UCSD-AML1 (cell line): Measurements from ENCODE around the gene PRR13.
"Not testable (repeated sequence)": the region's sequence is repeated elsewhere in the genome, so short reads cannot be mapped to it uniquely, and the experiment has no call there.

Experiments
- DNase-seq: peaks from one replicate; lab custom pipeline; 2025; ENCODE audit not compliant: unreplicated experiment; lab: John Stamatoyannopoulos, UW

PRR13 gene

DNA sequence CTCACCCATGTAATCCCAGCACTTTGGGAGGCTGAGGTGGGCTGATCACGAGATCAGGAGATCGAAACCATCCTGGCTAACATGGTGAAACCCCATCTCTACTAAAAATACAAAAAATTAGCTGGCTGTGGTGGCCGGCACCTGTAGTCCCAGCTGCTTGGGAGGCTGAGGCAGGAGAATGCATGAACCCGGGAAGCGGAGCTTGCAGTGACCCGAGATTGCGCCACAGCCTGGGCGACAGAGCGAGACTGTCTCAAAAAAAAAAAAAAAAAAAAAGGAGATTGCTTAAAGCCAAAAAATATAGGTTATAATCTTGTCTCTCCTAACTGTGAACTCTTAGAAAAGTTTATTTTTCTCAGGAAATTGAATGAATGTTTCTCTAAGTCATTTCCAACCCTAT is 6.2 kb upstream of the PRR13 start:
- not testable (repeated sequence) for DNase-seq

DNA sequence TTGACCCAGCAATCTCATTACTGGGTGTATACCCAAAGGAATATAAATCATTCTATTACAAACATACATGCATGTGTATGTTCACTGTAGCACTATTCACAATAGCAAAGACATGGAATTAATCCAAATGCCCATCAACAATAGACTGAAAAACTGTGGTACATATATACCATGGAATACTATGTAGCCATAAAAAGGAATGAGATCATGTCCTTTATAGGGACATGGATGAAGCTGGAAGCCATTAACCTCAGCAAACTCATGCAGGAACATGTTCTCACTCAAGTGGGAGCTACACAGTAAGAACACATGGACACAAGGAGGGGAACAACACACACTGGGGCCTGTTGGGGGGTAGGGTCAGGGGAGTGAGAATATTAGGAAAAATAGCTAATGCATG is 2.0 kb upstream of the PRR13 start:
- not testable (repeated sequence) for DNase-seq

DNA sequence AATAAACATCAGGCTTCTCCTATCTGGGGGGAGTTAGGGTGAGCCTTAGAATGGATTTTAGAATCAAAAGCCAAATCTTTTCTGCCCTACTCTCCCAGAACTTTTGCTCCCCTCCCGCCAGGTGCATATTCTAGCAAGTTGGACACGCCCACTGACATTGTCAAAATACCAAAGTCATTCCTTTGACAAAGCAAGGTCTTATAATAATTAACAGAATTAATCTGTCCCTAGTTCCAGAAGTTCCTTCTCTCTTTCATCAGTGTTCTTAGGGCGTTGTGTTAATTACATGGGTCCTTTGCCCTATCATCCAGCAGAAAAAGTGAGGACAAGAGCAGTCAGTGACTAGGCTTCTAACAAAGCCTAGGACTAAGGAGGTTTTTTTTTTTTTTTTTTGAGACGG is 2.4 kb downstream of the PRR13 start:
- no peak for DNase-seq

DNA sequence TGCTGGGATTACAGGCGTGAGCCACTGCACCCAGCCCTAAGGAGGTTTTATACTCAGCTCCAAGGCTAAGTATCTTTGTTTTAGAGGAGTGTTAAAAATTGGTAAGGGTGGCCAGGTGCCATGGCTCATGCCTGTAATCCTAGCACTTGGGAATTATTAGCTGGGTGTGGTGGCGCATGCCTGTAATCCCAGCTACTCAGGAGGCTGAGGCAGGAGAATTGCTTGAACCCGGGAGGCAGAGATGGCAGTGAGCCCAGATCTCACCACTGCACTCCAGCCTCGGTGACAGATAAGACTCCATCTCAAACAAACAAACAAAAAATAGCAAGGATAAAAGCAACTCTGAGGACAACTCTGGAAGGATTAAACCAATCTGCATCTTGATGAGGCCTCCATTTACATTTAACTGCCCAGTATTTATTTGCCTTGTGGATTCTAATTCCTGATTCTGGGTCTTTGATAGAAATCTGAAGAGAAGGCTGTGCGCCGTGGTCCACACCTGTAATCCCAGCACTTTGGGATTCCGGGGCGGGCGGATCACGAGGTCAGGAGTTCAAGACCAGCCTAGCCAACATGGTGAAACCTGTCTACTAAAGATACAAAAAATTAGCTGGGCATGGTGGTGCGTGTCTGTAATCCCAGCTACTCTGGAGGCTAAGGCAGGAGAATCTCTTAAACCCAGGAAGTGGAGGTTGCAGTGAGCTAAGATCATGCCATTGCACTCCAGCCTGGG is 3.2 kb downstream of the PRR13 start:
- not testable (repeated sequence) for DNase-seq

DNA sequence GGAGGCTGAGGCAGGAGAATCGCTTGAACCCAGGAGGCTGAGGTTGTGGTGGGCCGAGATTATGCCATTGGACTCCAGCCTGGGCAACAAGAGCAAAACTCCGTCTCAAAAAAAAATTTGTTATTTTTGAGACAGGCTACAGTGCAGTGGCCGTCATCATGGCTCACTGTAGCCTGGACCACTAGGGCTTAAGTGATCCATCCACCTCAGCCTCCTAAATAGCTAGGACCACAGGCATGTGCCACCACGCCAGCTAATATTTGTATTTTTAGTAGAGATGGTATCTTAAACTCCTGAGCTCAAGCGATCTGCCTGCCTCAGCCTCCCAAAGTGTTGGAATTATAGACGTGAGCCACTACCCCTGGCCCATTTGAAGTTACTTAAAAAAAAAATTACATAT is 9.4 kb downstream of the PRR13 start:
- DNase-seq: no peak

DNA sequence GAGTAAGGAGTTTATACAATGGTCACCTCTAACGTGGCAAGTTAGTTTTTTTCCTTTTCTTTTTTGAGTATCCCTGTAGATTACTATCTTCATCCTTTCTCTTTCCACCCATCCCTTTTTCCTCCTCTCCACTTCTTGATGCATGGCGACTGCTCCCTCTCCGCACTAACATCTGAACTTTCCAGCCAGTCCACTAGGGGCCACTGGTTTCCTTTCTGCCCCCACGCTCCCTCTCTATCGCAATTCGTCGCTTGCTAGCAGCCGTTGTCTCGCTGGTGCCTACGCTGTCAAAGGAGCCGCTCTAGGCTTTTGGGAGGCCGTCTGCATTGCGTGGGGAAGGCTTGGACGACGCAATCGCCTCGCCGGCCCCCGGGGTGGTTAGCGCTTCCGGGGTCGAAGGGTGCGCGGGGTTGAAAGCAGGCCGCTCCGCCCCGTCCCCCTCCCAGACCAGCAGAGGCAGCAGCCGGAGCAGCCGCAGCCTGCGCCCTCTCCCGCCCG is 10.2 kb downstream of the PRR13 start, which contains the start of gene PCBP2:
Gene PCBP2, plus strand, starts transcription at position 442 of the 498 bp plus-strand sequence. CDS start 2,699 bp downstream, outside the sequence.
- DNase-seq: peak; percentile 98

DNA sequence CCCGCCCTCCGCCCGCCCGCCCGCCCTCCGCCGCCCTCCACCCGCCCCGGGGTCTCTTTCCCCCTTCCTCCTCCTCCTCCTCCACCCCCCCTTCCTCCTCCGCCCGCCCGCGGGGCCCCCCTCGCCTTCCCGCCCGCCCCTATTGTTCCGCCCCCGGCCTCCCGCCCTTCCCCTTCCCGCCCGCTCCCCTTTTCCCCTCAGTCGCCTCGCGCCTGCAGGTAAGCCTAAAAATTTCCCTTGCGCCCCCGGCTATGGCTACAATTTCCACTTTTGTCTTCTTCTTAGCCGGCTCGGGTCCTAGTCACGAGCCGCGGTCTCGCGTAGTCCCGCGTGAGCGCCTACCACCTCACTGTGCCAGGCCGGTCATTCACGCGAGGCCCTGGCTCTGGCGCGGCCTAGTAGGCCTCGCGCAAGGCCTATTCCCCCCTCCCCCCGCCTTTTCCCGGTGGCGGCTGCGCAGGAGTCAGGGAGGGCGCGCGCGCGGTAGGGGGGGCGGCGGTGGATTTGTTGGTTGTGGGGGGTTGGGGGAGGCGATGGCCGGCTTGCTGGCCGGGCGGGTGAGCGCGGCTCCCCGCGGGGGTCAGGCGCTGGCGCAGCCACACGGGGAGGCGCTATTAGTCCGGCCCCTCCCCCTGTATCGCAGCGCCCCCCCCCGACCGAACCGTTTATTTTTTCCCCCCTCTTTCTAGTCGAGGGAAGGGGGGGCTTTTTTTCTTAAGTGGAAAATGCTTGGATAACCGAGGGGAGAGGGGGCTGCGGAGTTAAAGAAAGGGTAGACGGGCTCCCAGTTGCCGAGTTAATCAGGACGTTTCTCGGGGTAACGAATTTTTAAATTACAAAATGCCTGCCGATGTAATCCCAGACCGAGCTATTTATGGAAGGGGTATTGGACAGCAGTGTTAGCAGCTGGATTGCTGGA is 10.9 kb downstream of the PRR13 start:
- peak; percentile 81 for DNase-seq

DNA sequence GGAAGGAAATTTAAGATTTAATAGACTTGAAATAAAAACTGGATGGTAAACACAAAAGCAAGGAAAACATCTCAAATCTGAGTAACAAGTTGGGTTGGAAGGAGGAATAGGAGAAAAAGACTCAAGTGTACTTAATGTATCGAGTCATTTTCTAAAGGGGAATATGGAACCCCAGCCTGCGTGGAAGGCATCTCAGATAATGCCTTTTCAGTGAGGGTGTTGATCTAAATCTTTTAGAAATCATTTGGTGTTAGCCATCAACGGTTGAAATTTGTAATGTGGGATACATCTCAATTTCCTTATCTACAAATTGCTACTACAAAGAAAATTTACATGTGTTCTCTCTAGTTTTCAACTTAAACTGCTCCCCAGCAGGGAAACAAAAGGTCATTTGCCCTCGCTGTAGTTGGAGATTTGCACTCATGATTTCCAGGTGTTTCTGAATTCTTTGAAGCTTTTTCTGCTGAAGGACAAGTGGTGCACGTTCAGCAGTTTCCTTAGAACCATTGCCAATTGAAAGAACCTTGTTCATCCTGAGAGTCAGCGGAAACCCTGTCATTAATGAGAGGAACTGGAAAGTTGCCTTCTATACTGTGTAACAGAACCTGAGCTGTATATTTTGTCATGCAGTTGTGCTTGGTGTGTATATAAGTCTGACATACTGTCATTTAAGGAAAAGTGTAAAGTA is 12.6 kb downstream of the PRR13 start:
- no peak for DNase-seq

DNA sequence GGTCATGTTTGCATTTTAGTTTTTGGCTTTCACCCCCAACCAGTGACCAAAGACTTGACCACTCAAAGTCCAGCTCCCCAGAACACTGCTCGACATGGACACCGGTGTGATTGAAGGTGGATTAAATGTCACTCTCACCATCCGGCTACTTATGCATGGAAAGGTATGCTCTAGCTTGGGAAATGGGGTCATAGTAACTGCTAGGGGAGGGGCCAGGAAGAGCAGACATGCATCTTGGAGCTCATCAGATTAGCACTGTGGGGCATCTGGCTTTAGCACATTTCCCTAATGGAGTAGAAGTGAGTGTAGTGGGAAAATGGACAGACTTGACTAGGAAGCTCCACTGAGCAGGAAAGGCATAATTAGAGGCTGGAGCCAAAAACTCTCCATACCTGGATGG is 13.2 kb downstream of the PRR13 start:
- DNase-seq: no peak

DNA sequence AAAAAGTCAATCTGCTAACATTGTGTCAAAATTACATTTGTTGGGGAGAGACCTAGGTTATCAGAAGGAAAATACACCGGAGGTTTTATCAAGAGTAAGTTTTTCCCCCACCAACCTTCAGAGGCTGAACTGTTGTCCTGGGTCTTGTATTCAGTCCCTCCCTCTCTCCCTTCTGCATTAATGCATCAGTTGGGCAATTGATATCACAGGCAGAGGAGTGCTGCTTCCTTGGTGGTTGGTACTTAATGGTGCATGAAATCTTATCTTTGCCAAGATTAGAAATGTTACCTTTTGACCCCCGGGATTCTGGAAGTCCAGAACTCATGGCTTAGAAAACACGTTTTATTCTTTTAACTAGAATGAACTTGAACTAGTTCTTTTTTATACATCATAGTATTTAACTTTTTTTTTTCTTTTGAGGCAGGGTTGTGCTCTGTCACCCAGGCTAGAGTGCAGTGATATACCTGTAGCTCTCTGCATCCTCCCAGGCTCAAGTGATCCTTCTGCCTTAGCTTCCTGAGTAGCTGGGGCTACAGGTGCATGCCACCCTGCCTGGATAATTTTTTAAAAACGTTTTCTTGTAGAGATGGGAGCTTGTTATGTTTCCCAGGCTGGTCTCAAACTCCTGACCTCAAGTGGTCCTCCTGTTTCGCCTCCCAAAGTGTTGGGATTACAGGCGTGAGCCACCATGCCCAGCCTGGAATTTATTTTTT is 15.3 kb downstream of the PRR13 start:
- DNase-seq: no peak

DNA sequence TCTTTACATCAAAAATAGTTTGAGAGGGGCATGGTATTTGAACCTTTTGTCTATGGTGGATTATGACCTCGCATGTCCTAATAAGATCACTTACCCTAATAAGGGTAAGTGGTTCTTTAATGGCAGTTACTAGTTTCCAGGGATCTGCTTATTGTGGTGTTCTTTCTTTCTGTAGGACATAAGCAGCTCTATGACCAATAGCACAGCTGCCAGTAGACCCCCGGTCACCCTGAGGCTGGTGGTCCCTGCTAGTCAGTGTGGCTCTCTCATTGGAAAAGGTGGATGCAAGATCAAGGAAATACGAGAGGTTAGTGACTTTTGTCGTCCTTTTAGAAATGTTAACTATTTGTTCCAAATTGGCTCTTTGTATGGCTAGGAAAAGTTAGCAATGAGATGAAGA is 17.6 kb downstream of the PRR13 start:
- no peak for DNase-seq

DNA sequence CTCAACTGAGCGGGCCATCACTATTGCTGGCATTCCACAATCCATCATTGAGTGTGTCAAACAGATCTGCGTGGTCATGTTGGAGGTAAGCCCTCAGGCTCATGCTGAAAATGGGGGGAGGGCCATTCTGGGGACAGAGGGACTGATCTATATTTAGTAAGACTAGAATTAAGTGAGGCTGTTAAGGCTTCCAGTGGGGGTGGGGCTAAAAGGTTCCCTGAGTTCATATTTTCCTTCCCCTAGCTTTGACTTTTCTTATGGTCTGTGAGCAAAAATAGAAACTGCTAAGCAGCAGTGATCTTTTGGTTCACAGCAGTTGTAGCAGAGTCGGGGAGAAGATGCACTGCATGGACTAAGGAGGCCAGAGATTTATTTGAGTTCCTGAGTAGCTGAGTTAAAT is 19.5 kb downstream of the PRR13 start:
- no peak for DNase-seq

DNA sequence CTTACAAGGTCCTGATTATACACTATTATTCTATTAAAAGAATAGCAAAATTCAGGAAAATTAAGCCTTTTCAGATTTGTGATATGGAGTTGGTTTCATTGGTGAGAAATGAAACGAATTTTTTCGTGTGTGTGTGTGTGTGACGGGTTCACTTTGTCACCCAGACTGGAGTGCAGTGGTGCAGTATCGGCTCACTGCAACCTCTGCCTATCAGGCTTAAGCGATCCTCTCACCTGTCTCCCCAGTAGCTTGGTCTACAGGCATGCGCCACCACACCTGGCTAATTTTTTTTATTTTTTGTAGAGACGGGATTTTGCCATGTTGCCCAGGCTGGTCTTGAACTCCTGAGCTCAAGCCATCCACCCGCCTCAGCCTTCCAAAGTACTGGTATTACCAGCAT is 20.1 kb downstream of the PRR13 start:
- no peak for DNase-seq

DNA sequence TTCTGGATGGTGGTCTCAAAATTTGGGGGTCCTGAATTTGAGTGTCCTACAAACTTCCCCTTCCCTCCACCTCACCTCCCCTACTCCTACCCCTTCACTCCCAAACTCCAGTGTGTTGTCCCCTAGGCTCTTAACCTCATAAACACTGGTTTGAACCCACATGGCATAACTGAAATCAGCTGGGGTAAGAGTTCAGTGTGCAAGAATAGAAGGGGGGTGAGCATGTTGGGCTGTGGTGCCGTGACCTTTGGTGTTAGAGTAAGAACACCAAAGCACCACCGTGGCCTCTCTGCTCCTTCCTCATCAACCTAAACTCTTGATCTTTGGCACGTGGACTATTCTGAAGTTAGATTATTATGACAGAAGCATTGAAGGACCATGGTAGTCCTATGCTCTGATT is 21.4 kb downstream of the PRR13 start:
- no peak for DNase-seq

DNA sequence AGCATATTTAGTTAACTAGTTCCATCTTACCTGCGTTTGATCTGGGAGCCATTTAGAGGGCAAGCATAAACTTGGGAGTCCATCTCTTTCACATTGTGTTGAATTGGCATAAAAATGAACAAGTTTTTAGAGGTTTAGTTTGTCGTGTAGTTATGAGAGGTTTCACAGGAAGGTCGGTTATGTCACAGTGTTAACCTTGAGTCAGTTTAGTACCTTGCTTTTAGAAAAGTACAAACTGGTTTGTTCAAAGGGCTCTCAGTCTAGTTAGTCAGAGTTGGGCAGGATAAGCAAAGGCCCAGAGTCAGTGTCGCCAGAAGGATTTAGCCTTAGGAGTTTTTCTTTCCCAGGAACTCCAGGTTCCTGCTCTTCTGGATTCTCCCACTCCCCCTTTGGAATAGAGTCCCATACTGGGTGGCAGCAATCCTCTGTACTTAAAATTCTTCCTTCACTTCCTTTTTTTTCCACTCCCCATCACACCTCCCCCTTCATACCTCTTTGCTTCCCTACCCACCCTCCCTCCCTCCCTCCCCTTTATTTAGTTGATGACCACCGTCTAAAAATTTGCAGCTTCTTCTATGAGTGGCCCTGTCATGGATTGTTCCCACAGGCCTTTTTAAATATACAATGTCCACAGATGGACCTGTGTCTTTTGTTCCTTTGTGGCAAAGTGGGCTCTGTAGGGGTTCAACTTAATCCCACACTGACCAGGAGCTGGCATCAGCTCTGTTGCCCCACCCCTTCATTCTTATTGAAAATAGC is 22.4 kb downstream of the PRR13 start:
- no peak for DNase-seq

DNA sequence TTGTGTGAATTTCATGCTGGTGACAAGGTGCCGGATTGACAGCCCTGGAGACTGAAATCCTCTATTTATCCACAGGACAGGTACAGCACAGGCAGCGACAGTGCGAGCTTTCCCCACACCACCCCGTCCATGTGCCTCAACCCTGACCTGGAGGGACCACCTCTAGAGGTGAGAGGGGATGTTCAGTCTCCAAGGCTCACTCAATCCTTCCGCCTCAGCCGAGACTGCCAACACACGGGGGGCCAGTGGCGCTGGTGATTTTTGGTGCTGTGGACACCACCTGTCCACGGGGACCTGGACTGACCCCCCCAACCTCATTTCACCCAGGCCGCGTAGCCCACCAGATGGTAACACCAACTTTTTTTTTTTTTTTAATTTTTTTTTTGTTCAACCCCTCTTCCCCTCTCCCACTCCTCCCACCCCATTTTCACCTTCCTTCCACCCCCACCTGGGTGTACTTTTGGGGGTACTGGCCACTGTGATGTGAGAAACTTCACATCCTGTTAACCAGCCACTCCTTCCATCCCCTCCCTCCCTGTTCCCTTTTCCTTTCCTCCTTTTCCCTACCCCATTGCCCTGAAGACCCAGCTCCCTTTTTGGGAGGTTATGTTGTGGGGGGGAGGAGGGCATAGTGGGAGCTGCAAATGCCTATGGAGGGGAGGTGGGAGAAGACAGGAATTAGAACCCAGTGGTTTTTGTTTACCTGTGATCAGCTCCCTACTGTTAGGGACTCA is 23.3 kb downstream of the PRR13 start:
- DNase-seq: no peak

DNA sequence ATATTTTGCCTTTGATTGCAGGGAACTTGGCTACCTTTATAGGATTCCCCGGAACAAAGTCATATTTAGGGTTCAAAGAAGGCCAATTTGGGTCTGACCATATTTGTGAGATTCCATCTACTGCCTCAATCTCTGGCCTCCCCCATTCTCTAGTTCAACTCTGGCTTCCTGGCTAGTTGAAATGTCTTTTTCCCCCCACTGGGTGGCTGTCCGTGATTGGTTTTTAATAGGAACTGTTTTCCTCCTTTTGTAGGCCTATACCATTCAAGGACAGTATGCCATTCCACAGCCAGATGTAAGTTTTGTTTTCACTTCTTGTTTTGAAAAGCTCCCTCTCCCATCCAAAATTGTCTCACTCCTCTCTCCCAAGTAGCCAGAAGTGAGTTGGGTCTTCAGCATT is 24.1 kb downstream of the PRR13 start:
- DNase-seq: no peak

DNA sequence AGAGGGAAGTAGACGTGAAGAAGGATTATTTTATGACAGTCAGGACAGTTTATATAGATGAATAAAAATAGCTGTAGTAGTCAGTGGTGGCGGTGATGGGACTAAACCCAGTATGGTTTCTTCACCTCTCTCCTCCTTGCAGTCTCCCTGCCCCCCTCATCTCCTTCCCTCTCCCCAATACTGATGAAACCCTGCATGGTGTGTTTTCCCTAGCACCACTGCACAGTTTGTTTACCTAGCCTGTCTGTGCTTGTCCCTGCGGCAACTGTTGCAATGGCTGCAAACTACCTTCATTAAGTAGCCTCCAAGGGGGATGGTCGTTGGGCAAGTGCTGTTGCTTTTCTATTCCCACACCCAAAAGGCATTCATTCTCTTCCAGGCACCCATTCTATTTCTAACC is 25.1 kb downstream of the PRR13 start:
- DNase-seq: no peak

DNA sequence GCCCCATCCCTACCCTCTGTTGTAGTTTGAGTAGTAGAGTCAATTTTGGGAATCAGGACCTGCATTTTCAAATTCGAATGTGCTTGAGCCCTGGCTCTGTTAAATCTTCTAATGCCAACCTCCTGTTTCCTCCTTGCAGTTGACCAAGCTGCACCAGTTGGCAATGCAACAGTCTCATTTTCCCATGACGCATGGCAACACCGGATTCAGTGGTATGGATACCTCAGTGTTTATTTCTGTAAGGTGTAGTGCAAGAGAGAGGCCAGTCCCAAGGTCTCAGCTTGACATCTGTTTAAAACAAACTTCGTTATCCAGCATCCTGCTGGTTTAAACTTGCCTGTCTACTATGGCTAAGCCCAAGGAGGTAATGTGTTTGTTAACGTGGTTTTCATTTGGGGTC is 25.5 kb downstream of the PRR13 start:
- no peak for DNase-seq
